Vagina (tissue), 2 donors: ENCODE measurements around the gene IWS1.

Experiments
- POLR2A ChIP-seq, 2 donors: fragments of 450-650 bp; IDR thresholded peaks; one replicate each; pipeline ENCODE4 v1.6.1; 2017; ENCODE audit warnings: antibody characterized with exemption in 2 of 2, mild to moderate bottlenecking in 2 of 2, moderate library complexity in 2 of 2
- POLR2AphosphoS5 ChIP-seq, 2 donors: sonication (generic); formaldehyde crosslinking; IDR thresholded peaks; one replicate each; pipeline ENCODE4 v1.9.0; 2017; ENCODE audit warnings: antibody characterized with exemption in 2 of 2, mild to moderate bottlenecking in 2 of 2, low read depth in 1 of 2; ENCODE audit not compliant: insufficient read depth in 1 of 2
- TF ChIP-seq, protein P1 (sequence below), 3 experiments: fragments of 450-650 bp in 2 of 3; fragments of 200-600 bp in 1 of 3; sonication (generic) in 1 of 3; IDR thresholded peaks; one replicate each; pipeline ENCODE4 v1.5.1; 2017 to 2019; ENCODE audit warnings: antibody characterized with exemption in 3 of 3, mild to moderate bottlenecking in 2 of 3, moderate library complexity in 2 of 3

DNA sequence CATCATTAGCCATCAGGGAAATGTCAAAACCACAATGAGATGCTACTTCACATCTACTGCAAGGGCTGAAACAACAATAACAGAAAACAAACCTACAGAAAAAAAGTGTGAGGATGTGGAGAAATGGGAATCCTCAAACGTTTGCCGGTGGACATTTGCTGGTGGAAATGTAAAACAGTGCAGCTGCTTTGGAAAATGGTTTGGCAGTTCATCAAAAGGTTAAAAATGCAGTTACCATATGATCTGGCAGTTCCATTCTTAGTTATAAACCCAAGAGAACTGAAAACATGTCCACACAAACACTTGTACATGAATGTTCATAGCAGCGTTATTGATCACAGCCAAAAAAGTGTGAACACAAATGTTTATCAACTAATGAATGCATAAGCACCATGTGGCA lies 63.8 kb downstream of the IWS1 start:
- TF ChIP-seq, protein P1, sequence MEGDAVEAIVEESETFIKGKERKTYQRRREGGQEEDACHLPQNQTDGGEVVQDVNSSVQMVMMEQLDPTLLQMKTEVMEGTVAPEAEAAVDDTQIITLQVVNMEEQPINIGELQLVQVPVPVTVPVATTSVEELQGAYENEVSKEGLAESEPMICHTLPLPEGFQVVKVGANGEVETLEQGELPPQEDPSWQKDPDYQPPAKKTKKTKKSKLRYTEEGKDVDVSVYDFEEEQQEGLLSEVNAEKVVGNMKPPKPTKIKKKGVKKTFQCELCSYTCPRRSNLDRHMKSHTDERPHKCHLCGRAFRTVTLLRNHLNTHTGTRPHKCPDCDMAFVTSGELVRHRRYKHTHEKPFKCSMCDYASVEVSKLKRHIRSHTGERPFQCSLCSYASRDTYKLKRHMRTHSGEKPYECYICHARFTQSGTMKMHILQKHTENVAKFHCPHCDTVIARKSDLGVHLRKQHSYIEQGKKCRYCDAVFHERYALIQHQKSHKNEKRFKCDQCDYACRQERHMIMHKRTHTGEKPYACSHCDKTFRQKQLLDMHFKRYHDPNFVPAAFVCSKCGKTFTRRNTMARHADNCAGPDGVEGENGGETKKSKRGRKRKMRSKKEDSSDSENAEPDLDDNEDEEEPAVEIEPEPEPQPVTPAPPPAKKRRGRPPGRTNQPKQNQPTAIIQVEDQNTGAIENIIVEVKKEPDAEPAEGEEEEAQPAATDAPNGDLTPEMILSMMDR (IDR thresholded peaks at IDR 0.05): no peak
- TF ChIP-seq POLR2A (IDR thresholded peaks at IDR 0.05) (no peak), POLR2AphosphoS5 (IDR thresholded peaks at IDR 0.05; ENCODE audit: insufficient read depth in 1 of 2, low read depth in 1 of 2) (no peak)
